CD4-positive, alpha-beta T cell treated with Interferon gamma for 1 hour (primary cell): Measurements from ENCODE around the gene RC3H2.
A peak's percentile ranks its signal among the peaks of the same experiment; 100 is the strongest.
"Not testable (repeated sequence)": the region's sequence is repeated elsewhere in the genome, so short reads cannot be mapped to it uniquely, and the experiment has no call there.

Experiments
- DNase-seq: peaks from one replicate; pipeline ENCODE4 v3.0.0-alpha.2; 2020

RC3H2 gene

DNA sequence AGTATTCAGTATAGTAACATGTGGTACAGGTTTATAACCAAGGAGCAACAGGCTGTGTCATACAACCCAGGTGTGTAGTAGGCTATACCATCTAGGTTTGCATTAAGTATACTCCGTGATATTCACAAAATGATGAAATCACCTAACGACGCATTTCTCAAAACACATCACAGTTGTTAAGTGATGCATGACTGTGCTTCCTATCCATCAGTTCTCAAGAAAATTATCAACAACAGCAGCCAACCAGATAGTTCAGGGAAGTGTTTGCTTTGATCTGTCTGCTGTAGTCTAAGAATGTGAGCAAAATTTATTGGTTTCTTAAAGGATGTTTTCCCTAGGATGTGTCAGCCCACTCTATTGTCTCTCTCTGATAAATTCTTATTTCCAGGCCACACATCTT lies 18.8 kb upstream of the RC3H2 start:
- no peak for DNase-seq

DNA sequence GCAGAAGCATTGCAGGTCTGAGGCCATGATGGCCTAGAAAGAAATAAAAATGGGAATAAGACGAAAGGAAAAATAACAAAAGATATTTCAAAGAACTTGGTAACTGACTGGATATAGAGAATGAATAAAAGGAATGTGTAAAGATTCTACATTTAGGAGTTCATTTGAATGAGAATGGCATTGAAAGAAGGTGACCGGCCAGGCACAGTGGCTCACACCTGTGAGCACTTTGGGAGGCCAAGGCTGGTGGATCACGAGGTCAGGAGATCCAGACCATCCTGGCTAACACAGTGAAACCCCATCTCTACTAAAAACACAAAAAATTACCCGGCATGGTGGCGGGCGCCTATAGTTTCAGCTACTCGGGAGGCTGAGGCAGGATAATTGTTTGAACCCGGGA lies 17.6 kb upstream of the RC3H2 start:
- no peak for DNase-seq

DNA sequence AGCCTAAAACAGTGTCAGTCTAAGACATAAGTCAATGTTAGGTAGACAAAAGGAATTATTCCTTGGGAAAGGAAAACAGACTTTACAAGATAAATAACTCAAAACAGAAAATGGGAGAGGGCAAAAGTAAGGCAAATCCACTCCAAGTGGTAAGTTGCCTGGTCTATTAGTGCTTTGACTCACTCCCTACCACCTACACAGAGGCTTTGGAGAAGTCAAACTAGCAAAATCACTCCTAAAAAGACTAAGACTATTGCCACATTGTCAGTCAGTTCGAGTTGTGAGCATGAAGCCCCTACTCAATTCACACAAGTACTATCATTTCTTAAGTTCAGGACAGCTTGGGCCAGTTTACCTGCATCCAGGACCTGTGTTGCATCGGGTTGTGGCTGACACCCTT lies 13.2 kb upstream of the RC3H2 start:
- DNase-seq, result no peak

DNA sequence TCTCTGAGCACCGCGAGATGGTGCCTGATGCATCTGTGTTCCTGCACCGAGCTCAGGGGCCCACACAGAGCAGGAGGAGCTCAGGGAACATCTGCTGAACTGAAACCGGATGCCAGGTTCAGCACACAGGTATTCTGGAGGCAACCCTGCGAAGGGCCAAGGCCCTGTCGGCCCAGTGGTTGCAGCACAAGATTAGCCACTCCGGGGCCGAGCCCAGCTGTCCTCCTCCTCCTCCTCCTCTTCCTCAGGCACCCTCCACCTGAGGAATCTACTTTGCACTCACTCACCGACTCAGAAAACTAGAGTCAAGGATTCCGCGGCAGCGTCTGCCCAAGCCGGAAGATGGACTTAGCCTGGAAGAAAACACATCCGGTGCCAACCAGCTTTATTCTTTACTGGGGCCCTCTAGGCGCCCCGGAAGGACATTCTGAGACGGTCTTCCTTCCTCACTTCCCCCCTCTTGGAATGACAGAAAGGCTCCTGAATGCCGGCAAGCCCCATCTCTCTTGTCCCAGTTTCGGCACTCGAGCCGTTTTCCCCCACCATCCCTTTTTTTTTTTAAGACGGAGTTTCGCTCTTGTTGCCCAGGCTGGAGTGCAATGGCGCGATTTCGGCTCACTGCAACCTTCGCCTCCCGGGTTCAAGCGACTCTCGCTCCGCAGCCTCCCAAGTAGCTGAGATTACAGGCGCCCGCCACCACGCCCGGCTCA lies 8.0 kb upstream of the RC3H2 start, which contains the start of gene ZBTB6:
Gene ZBTB6 (minus strand): TSS at position 360 of the 710 bp plus-strand sequence. CDS start 1,251 bp downstream, outside the sequence.
- peak; percentile 74 for DNase-seq

DNA sequence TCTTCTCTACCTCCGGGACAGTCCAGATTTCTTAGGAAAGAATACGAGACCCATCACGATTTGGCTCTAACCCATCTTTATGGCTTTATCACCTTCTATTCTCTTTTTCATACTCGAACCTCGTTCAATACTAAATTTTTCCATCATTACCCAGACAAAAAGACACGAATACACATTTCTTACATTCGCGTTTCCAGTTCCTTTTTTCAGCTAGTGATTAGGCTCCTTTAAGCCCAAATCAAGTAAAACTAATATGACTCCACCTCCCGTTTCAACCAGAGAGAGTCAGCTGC lies 7.5 kb upstream of the RC3H2 start:
- no peak for DNase-seq

DNA sequence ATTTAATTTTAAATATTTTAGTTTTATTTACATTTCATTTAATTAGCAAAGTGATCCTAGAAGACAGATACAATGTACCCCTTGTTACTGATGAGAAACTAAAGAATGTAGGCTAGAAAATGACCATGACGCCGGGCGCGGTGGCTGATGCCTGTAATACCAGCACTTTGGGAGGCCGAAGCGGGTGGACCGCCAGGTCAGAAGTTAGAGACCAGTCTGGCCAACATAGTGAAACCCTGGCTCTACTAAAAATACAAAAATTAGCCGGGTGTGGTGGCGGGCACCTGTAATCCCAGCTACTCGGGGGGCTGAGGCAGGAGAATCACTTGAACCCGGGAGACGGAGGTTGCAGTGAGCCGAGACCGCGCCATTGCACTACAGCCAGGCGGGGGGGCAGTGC lies 963 bp upstream of the RC3H2 start:
- not testable (repeated sequence) for DNase-seq

DNA sequence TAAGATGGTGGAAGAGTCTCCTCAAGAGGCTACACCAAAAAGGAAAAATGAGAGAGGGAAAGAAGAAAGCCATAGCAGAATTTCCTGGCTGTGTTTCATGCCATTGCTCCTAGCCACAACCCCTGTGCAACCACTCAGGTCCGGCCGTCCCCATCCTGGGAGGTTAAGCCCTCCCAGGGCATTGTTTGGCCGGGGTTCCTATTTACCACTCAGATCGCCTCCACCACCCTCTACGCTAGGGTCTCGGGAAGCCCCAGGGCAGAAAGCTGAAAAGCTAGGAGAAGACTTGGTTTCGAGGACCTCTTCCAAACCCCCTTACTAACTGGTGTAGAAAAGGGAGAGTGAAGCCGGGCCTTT lies 715 bp downstream of the RC3H2 start:
- peak; percentile 7 for DNase-seq

DNA sequence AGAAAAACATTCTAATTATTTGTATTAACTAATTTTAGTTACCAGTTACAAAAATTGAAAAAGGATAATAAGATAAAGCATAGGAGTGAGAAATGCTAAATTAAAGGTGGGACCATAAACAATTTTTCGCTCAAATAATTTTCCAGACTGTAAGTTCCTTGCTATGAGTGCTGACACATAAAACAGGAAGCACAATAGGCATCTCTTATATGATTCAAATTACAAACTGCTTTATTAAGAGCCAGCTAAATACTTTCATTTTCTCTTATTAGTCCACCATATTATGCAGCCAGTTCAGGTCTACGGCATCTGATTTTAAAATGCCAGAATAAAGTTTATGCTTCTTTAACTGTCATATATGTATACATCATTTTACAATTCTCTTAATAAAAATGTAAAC lies 4.4 kb downstream of the RC3H2 start:
- DNase-seq, result no peak

DNA sequence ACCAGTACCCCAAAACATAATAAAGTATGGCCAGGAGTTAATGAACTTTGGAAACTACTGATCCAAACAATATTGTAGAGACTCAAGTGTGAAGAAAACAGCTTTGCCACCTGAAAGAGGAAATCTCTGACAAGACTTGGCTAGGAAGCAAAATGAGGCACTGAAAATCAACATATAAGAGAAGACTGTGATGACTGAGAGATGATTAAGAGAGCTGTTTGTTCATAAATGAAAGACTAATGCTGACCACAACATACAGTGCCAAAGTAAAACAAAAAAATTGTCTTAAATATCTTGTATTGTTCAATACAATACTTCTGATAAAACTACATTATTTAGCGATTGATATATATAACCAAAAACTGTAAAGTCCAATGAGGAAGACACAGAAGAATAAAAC lies 7.2 kb downstream of the RC3H2 start:
- no peak for DNase-seq

DNA sequence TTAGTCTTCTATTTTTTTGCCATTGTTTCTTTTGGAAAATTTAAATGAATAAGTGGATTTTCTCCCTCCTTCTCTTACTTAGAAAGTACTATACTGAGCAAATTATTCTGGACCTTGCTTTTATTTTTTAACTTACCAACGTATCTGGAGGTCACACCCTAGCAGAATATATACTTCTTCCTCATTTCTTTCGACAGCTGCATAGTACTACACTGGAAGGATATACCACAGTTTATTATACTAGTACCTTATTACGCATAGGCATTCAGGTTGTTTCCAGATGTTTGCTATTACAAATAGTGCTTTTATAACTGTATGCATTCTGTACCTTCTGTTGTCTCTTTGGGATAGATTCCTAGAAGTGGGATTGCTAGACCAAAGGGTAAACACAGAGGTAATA lies 16.7 kb downstream of the RC3H2 start:
- no peak for DNase-seq

DNA sequence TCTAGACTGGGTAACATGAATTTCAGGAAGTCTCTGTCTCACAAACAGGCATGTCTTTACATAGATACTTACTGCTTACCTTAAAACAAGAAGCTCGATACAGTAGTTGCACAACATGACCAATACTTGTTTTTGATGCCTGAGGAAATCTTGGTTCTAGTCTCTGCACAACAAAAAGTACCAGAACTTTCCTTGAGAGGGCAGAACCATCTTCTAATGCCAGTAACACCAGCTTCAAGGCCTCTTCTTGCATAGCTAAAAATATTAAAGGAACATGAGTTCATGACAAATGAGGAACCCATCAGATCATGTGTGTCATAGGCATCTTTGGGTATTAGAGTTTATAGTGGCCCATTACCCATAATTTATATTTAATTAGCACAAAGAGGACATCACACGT lies 22.0 kb downstream of the RC3H2 start:
- DNase-seq, result no peak

DNA sequence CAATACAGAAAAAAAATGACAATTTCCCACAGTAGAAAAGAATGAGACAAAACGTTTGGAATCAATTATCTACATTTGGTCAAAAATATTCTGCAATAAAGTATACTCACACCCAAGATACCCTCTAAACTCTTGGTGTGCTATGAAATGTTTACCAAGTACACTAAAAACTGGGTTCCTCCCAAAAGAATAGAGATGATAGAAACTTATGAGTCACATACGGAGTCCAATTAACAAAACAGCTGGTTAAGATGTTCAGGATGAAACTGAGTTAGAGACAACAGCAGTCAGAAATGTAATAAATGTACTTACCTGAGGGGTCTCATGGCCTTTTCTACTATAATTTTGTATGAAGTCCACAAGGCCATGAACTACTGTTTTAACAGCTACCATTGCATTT lies 25.7 kb downstream of the RC3H2 start:
- DNase-seq, result no peak

DNA sequence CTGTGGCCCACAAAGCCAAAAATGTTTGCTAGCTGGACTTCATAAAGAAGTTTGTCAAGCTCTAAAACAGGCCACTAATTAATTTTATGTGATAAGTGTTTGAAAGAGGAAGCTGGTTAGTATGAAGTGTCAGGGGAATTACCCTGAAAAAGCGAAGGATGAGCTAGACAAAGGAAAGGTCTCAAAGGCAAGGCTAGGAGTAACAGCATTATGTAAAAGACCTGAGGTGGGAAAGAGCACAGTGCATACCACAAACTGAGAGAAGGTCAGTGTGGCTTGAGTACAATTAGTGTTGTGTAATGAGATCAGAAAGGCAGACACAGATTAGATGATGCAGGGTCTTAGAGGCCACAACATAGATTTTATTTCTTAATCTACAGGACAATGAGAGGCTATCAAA lies 29.6 kb downstream of the RC3H2 start:
- no peak for DNase-seq

DNA sequence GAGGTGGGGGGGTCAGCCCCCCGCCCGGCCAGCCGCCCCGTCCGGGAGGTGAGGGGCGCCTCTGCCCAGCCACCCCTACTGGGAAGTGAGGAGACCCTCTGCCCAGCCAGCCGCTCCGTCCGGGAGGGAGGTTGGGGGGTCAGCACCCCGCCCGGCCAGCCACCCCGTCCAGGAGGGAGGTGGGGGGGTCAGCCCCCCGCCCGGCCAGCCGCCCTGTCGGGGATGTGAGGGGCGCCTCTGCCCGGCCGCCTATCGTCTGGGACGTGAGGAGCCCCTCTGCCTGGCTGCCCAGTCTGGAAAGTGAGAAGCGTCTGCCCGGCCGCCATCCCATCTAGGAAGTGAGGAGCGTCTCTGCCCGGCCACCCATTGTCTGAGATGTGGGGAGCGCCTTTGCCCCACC lies 37.9 kb downstream of the RC3H2 start:
- not testable (repeated sequence) for DNase-seq

DNA sequence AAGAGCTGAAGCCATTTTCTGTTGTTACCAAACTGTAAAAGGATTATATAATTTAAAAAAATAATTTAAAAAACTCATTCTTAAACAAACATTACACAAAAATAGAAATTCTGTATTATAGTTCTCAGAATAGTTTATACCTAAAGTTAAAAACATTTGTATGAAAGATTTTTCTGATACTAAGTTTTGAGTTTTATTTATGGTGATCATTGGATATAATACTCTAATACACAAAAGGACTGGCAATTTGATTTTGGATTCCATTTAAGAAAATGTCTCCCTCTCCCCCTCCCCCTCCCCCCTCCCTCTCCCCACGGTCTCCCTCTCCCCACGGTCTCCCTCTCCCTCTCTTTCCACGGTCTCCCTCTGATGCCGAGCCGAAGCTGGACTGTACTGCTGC lies 39.1 kb downstream of the RC3H2 start:
- DNase-seq, result no peak

DNA sequence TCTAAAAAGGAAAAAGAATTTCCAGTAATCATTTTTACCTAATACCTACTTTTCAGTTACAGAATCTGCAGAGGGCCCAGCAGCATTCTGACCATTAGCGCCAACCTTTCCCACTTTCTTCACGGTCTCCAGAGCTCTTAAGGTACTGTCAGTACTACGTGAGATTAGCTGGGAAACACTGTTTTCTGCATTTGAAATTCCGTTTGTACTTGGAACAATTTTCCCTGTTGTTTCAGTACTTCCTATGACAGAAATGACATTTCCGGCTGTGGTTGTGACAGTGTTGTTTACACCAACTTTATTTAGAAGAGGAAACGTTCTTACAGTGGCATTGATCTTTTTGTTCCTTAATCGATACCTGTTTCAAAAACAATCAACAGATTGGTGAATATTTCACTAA lies 39.9 kb downstream of the RC3H2 start:
- no peak for DNase-seq

DNA sequence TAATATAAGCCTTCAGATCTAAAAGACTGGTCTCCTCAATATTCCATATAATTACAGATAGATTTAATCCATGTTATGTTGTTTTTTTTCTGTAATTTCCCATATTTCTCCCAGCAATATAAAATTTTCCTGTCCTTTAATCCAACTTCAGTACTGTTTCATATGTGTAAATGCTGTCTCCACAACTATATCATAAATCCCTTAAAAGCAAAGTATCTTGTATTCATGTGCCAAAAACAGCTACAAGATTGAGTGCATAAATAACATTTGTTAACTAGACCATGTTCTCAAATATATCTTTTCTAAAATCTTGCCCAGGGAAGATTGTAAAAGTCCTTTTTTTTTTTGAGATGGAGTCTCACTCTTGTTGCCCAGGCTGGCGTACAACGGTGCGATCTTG lies 41.8 kb downstream of the RC3H2 start:
- DNase-seq, result no peak

DNA sequence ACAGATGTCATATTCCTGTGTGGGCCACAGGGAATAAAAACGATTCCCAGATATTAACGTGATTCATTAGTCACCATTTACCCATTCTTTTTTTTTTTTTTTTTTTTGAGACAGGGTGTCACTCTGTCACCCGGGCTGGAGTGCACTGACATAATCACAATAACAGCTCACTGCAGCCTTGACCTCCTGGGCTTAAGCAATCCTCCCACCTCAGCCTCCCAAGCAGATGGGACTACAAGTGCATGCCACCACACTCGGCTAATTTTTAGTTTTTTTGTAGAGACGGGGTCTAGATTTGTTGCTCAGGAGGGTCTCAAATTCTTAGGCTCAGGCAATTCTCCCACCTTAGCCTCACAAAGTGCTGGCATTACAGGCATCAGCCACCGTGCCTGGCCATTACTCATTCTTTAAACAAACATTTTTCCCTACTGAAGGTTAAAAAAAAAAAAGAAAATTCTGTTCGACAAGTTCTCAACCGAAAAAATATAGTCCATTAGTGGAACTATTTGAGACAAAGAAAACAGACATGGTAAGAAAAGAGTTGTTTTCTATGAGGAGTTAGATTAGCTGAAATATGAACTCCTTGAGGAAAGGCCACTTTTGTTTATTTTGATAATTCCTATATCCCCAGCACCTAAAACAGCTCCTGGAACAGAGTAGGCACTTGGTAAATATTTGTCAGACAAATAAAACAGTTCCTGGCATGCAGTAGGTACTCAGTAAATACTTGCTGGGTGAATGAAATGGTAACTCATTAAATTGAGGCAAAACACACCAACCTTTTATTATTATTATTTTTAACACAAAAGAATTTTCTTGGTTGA lies 44.6 kb downstream of the RC3H2 start:
- no peak for DNase-seq

DNA sequence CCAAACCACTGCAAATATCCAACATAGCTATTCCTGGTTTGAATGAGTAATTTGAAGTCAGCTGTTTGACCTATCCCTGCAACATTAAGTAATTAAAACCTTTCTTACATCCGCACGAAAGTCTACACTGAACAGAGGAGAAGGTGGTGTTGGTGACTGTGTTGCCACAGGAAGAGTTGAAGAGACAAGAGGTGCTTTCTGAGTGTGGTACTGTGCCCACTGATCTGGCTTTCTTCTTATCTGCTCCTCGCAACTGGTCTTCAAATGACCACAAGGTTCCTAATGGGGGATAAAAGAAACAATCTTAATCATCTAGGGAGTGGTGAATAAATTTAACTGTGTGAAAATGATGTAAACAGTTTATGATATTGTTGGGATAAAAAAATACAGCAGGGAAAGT lies 47.3 kb downstream of the RC3H2 start:
- no peak for DNase-seq

DNA sequence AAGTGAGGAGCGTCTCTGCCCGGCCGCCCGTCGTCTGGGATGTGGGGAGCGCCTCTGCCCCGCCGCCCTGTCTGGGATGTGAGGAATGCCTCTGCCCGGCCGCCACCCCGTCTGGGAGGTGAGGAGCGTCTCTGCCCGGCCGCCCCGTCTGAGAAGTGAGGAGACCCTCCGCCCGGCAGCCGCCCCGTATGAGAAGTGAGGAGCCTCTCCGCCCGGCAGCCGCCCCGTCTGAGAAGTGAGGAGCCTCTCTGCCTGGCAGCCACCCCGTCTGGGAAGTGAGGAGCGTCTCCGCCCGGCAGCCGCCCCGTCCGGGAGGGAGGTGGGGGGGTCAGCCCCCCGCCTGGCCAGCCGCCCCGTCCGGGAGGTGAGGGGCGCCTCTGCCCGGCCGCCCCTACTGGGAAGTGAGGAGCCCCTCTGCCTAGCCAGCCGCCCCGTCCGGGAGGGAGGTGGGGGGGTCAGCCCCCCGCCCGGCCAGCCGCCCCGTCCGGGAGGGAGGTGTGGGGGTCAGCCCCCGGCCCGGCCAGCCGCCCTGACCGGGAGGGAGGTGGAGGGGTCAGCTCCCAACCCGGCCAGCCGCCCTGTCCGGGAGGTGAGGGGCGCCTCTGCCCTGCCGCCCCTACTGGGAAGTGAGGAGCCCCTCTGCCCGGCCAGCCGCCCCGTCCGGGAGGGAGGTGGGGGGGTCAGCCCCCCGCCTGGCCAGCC lies 52.9 kb downstream of the RC3H2 start:
- DNase-seq, result not testable (repeated sequence)

DNA sequence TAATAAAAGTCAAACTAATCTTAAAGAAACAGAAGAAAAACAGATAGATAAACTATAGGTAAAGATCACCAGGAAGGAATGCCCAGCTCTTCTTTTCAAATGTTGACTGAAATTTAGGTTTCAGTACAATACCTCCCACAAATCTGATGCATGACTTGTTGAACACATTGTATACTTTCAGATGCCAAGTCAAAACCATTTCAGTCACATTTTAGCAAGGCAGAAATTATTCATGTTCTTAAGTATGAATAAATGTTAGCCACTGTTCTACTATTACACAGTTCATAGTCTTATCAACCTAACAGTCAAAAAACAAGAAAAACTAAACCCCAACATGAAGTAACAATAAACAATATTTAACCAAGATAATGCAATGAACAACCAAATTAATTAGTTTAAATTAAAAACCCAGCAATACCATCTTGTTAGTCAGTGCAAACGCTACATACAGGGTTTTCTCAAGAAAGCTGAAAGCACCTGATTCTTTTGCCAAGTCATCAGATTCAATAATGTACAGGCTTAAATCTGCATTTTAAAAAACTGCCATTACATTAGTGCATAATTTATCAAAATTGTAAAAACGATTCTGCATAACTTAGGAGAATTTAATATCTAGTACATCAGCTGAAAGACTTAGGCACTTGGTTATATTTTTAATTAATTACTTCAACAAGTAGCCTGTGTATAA lies 56.8 kb downstream of the RC3H2 start:
- DNase-seq, result no peak

DNA sequence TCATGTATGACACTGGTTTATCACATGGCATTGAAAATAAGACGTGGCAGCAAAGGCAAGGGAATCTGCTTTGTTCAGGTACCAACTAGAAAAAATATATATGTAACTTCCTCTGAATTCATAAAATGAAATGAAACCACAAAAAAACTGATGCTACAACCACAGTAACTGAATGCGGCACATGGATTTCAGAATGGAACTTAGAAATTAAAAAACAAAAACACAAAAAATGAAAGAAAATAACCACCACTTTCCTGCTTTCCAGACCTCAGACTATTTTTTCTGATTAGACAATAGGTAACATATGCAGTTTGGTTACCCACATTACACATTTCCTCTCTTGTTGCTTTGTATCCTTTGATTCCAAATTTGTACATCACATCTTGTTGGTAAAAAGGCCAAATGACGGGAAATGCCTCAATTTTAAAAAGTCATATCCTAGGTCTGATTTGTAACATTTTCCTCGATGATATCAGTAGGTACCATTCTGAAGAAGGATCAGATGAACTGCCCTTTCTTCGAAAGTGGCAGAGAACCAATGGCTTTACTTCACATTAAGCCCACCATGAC lies 58.7 kb downstream of the RC3H2 start:
- no peak for DNase-seq

DNA sequence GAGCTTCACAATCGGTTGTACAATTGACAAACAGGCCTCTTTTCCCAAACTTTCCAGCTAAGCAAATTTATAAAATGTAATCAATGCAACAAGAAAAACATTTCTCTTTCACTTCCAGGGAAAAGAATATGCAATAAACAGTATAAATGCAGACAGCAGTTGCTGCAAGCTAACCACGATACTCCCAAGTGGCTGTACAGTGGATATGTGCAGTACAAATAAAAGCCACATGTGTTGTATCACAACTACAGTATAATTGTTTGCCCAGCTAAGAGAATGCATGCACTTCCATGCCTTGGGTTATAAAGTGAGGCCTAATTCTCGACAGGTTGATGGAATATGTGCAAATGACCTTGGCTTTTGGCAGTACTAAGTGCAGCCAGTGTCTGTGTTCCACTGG lies 60.0 kb downstream of the RC3H2 start:
- no peak for DNase-seq
